ENCODE results near the gene FAM110A. TPM values are rescaled to one million over a fixed set of nuclear protein-coding genes. Genes with fewer than 3 reads are reported as not detected.
A peak's percentile ranks its signal among the peaks of the same experiment; 100 is the strongest.

Gene FAM110A
- total and polyA plus RNA-seq, 4 experiments from 2014 or later = 8.1 to 21.7 (median 17.6) TPM

GRCh38 chr20:818001-818664 is 15.4 kb upstream of the FAM110A start:
- no peaks in the 10 kb centered on the region for H3K36me3 Mint-ChIP-seq
- POLR2A ChIA-PET (ENCODE audit: partially characterized antibody) = interaction anchor here (0.6 to 1.5 kb wide), 4 partner anchors 9 to 846 kb away, joined by 3 to 7 read pairs (median 4); no protein-coding TSS in a partner anchor
- intact Hi-C loops (cut with micrococcal nuclease) = no loop called here

GRCh38 chr20:819680-820322 is 13.7 kb upstream of the FAM110A start:
- H3K9me3 Mint-ChIP-seq = peaks cover 0 to 5% (median 0%) of the 10 kb centered on the region in 8 donors
- H3K36me3 ChIP-seq (ENCODE audit: insufficient read depth, low read length) = no peaks in the 10 kb centered on the region
- intact Hi-C loops (cut with micrococcal nuclease) = loop anchor here (1.0 kb wide), 1 partner anchor 92 kb away; no protein-coding TSS in a partner anchor
- H3K4me3 ChIP-seq (ENCODE audit: low read length in 2 of 2) = no peak overlapping the region
- H3K27ac Mint-ChIP-seq = peak overlapping the region in 5 of 7 donors; percentile 13 to 87 (median 74)
- ChIA-PET CTCF (ENCODE audit: partially characterized antibody) (interaction anchor here (0.6 to 7.0 kb wide), 2 partner anchors 79 to 138 kb away, joined by 3 to 239 read pairs; no protein-coding TSS in a partner anchor), POLR2A (ENCODE audit: partially characterized antibody) (no interaction called here)
- no peaks in the 10 kb centered on the region for H3K27me3 ChIP-seq (ENCODE audit: insufficient read depth, low read length)
- no peaks in the 10 kb centered on the region for H3K4me1 ChIP-seq (ENCODE audit: insufficient read depth, low read length)
- H3K9me3 ChIP-seq (ENCODE audit: control insufficient read depth in 1 of 2, low read length in 2 of 2) = no peaks in the 10 kb centered on the region
- no peak overlapping the region for H3K4me3 Mint-ChIP-seq
- peak in 1 of 5 donors; percentile 22 for DNase-seq
- H3K27me3 Mint-ChIP-seq = peaks cover 5 to 9% of the 10 kb centered on the region in 2 donors
- H3K4me1 Mint-ChIP-seq = peaks cover 3 to 5% (median 4%) of the 10 kb centered on the region in 4 donors
- H3K36me3 Mint-ChIP-seq = no peaks in the 10 kb centered on the region
- no peak overlapping the region for H3K27ac ChIP-seq (ENCODE audit: low read depth, low read length)

More at GRCh38 chr20:818001-818664, 15.4 kb upstream of the FAM110A start:
- Histone ChIP-seq H3K27ac (ENCODE audit: low read depth, low read length) (no peak overlapping the region), H3K9me3 (ENCODE audit: control insufficient read depth in 1 of 2, low read length in 2 of 2) (no peaks in the 10 kb centered on the region), H3K4me1 (ENCODE audit: insufficient read depth, low read length) (no peaks in the 10 kb centered on the region), H3K4me3 (ENCODE audit: low read length in 2 of 2) (no peak overlapping the region), H3K27me3 (ENCODE audit: insufficient read depth, low read length) (no peaks in the 10 kb centered on the region), H3K36me3 (ENCODE audit: insufficient read depth, low read length) (no peaks in the 10 kb centered on the region)
- DNase-seq = no peak
- Mint-ChIP-seq H3K27me3 (peaks cover 8 to 11% of the 10 kb centered on the region in 2 donors), H3K27ac (peak overlapping the region in 1 of 7 donors; percentile 54), H3K4me3 (no peak overlapping the region), H3K4me1 (peaks cover 3 to 5% (median 4%) of the 10 kb centered on the region in 4 donors), H3K9me3 (peaks cover 0 to 5% (median 0%) of the 10 kb centered on the region in 8 donors)
- CTCF ChIA-PET (ENCODE audit: partially characterized antibody) = interaction anchor here (0.7 to 7.0 kb wide), 14 partner anchors 8 to 395 kb away, joined by 3 to 239 read pairs (median 4); partner anchors contain the start of gene FAM110A

DNA sequence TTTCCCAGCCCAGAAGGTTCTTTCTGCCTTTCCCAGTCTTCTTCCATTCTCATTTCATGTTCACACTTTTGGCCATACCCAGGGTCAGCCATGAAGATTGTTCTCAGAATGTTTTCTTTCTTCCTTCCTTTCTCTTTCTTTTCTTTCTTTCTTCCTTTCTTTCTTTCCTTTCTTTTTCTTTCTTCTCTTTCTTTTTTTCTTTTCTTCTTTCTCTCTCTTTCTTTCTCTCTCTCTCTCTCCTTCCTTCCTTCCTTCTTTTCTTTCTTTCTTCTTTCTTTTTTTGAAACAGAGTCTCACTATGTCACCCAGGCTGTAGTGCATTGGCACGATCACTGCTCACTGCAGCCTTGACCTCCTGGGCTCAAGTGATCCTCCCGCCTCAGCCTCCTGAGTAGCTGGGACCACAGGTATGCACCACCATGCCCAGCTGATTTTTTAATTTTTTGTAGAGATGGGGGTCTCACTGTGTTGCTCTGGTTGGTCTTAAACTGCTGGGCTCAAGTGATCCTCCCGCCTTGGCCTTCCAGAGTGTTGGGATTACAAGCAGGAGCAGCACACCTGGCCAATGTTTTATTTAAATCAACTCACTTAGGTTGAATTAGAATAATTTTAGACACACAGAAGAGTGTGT is 13.1 kb upstream of the FAM110A start:
- intact Hi-C loops (cut with micrococcal nuclease) = no loop called here
- Mint-ChIP-seq H3K9me3 (peaks cover 0 to 5% (median 0%) of the 10 kb centered on the region in 8 donors), H3K4me3 (peak overlapping the region in 1 of 8 donors; percentile 11), H3K27ac (peak overlapping the region; percentile 37 to 89 (median 74)), H3K4me1 (peaks cover 3 to 5% (median 4%) of the 10 kb centered on the region in 4 donors), H3K27me3 (peaks cover 4 to 5% of the 10 kb centered on the region in 2 donors), H3K36me3 (no peaks in the 10 kb centered on the region)
- POLR2A ChIA-PET (ENCODE audit: partially characterized antibody) = no interaction called here
- H3K27ac ChIP-seq (ENCODE audit: low read depth, low read length) = no peak overlapping the region
- H3K9me3 ChIP-seq (ENCODE audit: control insufficient read depth in 1 of 2, low read length in 2 of 2) = no peaks in the 10 kb centered on the region
- DNase-seq = peak in 1 of 5 donors; percentile 17
- no peaks in the 10 kb centered on the region for H3K4me1 ChIP-seq (ENCODE audit: insufficient read depth, low read length)
- H3K36me3 ChIP-seq (ENCODE audit: insufficient read depth, low read length) = no peaks in the 10 kb centered on the region
- no peaks in the 10 kb centered on the region for H3K27me3 ChIP-seq (ENCODE audit: insufficient read depth, low read length)
- CTCF ChIA-PET (ENCODE audit: partially characterized antibody) = interaction anchor here (7.0 kb wide), 1 partner anchor 138 kb away, joined by 239 read pairs; no protein-coding TSS in a partner anchor
- H3K4me3 ChIP-seq (ENCODE audit: low read length in 2 of 2) = no peak overlapping the region

DNA sequence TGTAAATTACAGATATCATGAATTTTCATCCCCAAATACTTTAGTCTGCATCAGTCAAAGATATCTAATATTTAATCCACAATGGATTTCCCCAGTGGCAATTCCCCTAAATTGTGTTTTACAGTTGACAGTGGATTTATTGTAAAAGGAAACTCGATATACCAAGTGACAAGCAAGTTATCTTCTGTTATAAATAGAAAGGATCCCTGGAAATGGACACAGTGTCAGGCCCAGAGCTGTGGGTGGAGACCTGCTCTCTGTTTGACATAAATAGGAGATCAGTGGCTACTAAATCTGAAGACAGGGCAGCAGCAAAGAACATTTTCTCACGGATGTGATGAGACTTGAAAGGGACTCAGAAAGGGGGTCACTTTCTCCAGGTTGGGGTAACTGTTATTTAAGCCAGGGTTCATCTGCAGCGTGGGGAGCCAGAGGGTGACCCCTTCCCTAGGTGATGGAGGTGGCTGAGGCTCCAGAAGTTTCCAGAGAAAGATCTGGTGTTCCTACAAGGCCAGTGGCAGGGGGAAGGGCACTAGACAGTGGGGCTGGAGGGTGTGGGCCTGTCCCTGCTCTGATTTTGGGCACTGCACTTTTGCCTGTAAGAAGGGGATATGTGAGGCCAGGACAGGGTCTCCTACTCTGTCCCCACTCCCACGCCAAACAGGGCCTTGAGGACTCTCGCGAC is 12.3 kb upstream of the FAM110A start:
- Histone ChIP-seq H3K9me3 (ENCODE audit: control insufficient read depth in 1 of 2, low read length in 2 of 2) (no peaks in the 10 kb centered on the region), H3K27me3 (ENCODE audit: insufficient read depth, low read length) (no peaks in the 10 kb centered on the region), H3K4me3 (ENCODE audit: low read length in 2 of 2) (no peak overlapping the region), H3K27ac (ENCODE audit: low read depth, low read length) (no peak overlapping the region), H3K36me3 (ENCODE audit: insufficient read depth, low read length) (no peaks in the 10 kb centered on the region), H3K4me1 (ENCODE audit: insufficient read depth, low read length) (no peaks in the 10 kb centered on the region)
- DNase-seq = no peak
- Mint-ChIP-seq H3K27me3 (peaks cover 0 to under 1% of the 10 kb centered on the region in 2 donors), H3K4me3 (no peak overlapping the region), H3K27ac (peak overlapping the region in 1 of 7 donors; percentile 84), H3K4me1 (peaks cover 0 to 1% (median under 1%) of the 10 kb centered on the region in 4 donors), H3K9me3 (peaks cover 0 to 5% (median 0%) of the 10 kb centered on the region in 8 donors), H3K36me3 (no peaks in the 10 kb centered on the region)
- ChIA-PET POLR2A (ENCODE audit: partially characterized antibody) (no interaction called here), CTCF (ENCODE audit: partially characterized antibody) (no interaction called here)
- intact Hi-C loops (cut with micrococcal nuclease) = no loop called here

DNA sequence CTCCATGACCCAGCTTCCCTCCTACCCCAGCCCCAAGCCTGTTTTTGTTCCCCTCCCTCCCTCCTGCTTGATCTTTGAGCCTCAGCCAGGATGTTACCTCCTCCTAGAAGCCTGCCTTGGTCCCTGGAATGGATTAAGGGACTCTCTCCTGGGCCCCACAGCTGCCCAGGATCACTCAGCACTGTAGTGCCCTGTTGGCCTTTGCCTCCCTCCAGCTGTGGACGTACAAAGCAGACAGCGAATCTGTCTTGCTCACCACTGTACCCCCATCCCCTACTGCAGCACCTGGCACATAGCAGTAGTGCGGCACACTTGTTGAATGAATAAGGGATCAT is 11.8 kb upstream of the FAM110A start:
- no peaks in the 10 kb centered on the region for H3K9me3 ChIP-seq (ENCODE audit: control insufficient read depth in 1 of 2, low read length in 2 of 2)
- H3K4me3 ChIP-seq (ENCODE audit: low read length in 2 of 2) = no peak overlapping the region
- Mint-ChIP-seq H3K9me3 (peaks cover 0 to 5% (median 0%) of the 10 kb centered on the region in 8 donors), H3K36me3 (no peaks in the 10 kb centered on the region), H3K4me3 (no peak overlapping the region), H3K4me1 (peaks cover 0 to 1% (median 0%) of the 10 kb centered on the region in 4 donors), H3K27ac (peak overlapping the region in 1 of 7 donors; percentile 84), H3K27me3 (no peaks in the 10 kb centered on the region)
- CTCF ChIA-PET (ENCODE audit: partially characterized antibody) = no interaction called here
- H3K36me3 ChIP-seq (ENCODE audit: insufficient read depth, low read length) = no peaks in the 10 kb centered on the region
- DNase-seq = no peak
- intact Hi-C loops (cut with micrococcal nuclease) = no loop called here
- no peaks in the 10 kb centered on the region for H3K27me3 ChIP-seq (ENCODE audit: insufficient read depth, low read length)
- no peak overlapping the region for H3K27ac ChIP-seq (ENCODE audit: low read depth, low read length)
- POLR2A ChIA-PET (ENCODE audit: partially characterized antibody) = no interaction called here
- no peaks in the 10 kb centered on the region for H3K4me1 ChIP-seq (ENCODE audit: insufficient read depth, low read length)

DNA sequence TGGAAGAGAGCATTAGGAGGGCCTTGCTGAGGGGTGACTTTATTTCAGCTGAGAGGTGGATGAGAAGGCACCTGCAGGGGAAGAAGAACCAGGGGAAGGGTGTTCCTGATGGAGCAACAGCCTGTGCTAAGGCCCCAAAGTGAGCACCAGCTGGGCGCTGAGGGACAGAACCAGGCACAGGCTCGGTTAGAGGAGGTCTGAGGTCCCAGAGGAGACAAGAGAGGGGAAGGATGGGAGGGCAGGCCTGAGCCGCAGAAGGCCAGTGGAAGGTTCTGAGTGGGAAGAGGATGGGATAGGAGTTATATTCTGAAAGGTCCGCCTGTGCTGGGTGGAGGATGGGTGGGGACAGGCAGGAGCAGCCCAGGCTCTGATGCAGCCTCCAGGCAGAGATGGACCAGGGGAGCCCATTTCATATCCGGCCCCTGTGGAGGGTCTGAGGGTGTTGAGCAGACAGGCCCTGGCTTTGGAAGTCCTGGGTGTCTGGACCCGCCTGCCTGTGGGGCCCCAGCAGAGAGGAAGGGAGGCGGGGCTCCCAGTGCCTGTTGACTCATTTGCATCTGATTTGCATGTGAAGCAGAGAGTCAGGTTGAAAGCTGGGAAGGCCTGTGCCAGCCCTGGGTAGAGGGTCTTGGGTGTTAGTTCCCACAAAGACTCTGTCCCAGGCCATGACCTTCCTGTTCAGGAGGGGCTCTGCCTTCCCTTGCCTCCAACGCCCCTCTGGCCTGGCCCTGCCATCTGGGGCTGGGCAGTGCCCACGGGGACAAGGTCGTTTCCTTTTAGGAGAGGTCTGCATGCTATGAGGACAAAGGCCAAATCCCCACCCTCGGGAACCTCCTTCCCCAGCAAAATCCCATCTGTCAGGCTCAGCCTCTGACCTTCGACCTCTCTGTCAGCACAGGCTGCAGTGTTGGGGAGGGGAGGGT is 10.6 kb upstream of the FAM110A start:
- POLR2A ChIA-PET (ENCODE audit: partially characterized antibody) = interaction anchor here (1.0 kb wide), 1 partner anchor 23 kb away, joined by 3 read pairs; no protein-coding TSS in a partner anchor
- Histone ChIP-seq H3K36me3 (ENCODE audit: insufficient read depth, low read length) (no peaks in the 10 kb centered on the region), H3K27ac (ENCODE audit: low read depth, low read length) (no peak overlapping the region), H3K27me3 (ENCODE audit: insufficient read depth, low read length) (no peaks in the 10 kb centered on the region), H3K9me3 (ENCODE audit: control insufficient read depth in 1 of 2, low read length in 2 of 2) (no peaks in the 10 kb centered on the region), H3K4me3 (ENCODE audit: low read length in 2 of 2) (no peak overlapping the region), H3K4me1 (ENCODE audit: insufficient read depth, low read length) (no peaks in the 10 kb centered on the region)
- no peak overlapping the region for H3K27ac Mint-ChIP-seq
- H3K4me3 Mint-ChIP-seq = no peak overlapping the region
- intact Hi-C loops (cut with micrococcal nuclease) = no loop called here
- CTCF ChIA-PET (ENCODE audit: partially characterized antibody) = no interaction called here
- H3K4me1 Mint-ChIP-seq = no peaks in the 10 kb centered on the region
- H3K36me3 Mint-ChIP-seq = no peaks in the 10 kb centered on the region
- H3K27me3 Mint-ChIP-seq = no peaks in the 10 kb centered on the region
- DNase-seq = peak in 1 of 5 donors; percentile 22
- peaks cover 0 to 5% (median 0%) of the 10 kb centered on the region in 8 donors for H3K9me3 Mint-ChIP-seq

Data from CD4-positive, alpha-beta memory T cell (primary cell).